Tibial artery (tissue), 4 donors: ENCODE data around the gene TRPM3.

Experiments used
- DNase-seq, 2 donors: peaks; one replicate each; pipeline ENCODE4 v3.0.0-alpha.2; 2019
- H3K27ac ChIP-seq, 2 donors: fragments of 200-600 bp; sonication (generic) in 1 of 2; 1 replicate in 1 of 2; 2 replicates in 1 of 2; pipeline ENCODE4 v1.5.1; 2018 to 2019; ENCODE audit warnings: mild to moderate bottlenecking in 1 of 2
- H3K27me3 ChIP-seq, 2 donors: fragments of 200-600 bp; sonication (generic) in 1 of 2; one replicate each; pipeline versions ENCODE4 v1.5.1 to v1.6.0; 2016 to 2019
- H3K36me3 ChIP-seq, 3 donors: fragments of 200-600 bp; sonication (generic) in 2 of 3; one replicate each; pipeline ENCODE4 v1.5.1; 2016 to 2019; ENCODE audit warnings: mild to moderate bottlenecking in 2 of 3
- H3K4me1 ChIP-seq, 4 donors: fragments of 200-600 bp; sonication (generic) in 2 of 4; 1 replicate in 3 of 4; 2 replicates in 1 of 4; pipeline ENCODE4 v1.5.1; 2016 to 2019
- H3K4me3 ChIP-seq, 2 donors: fragments of 200-600 bp; sonication (generic) in 1 of 2; 1 replicate in 1 of 2; 2 replicates in 1 of 2; pipeline ENCODE4 v1.5.1; 2018 to 2019; ENCODE audit warnings: mild to moderate bottlenecking in 2 of 2
- H3K9me3 ChIP-seq, 3 donors: fragments of 200-600 bp; sonication (generic) in 1 of 3; one replicate each; pipeline ENCODE4 v1.5.1; 2016 to 2019
- CTCF ChIP-seq, 2 experiments: fragments of 200-600 bp in 1 of 2; fragments of 450-650 bp in 1 of 2; IDR thresholded peaks; one replicate each; pipeline ENCODE4 v1.5.1; 2017 to 2019; ENCODE audit warnings: antibody characterized with exemption in 2 of 2, mild to moderate bottlenecking in 1 of 2, moderate library complexity in 1 of 2
- intact Hi-C: fragments of 100-400 bp; cut with DNase I; formaldehyde crosslinking; loops from one replicate; pipeline ENCODE4 v1.15.0; 2023; ENCODE audit warnings: low total_unique reads

Gene TRPM3

GRCh38 chr9:70940605-70941004 is 180.8 kb downstream of the TRPM3 start:
- Histone ChIP-seq H3K9me3 (no peaks in the 10 kb centered on the region), H3K36me3 (no peaks in the 10 kb centered on the region), H3K27me3 (no peaks in the 10 kb centered on the region), H3K27ac (no peak overlapping the region), H3K4me1 (peaks cover 0 to 7% (median 0%) of the 10 kb centered on the region in 4 donors), H3K4me3 (no peak overlapping the region)
- no peak for DNase-seq
- TF ChIP-seq CTCF (IDR thresholded peaks at IDR 0.05), result no peak
- intact Hi-C loops, result no loop called here

- no peak overlapping the region for H3K4me3 ChIP-seq
- intact Hi-C loops, result no loop called here
- H3K36me3 ChIP-seq, result no peaks in the 10 kb centered on the region
- H3K4me1 ChIP-seq, result peaks cover 0 to 20% (median 0%) of the 10 kb centered on the region in 4 donors
- no peaks in the 10 kb centered on the region for H3K9me3 ChIP-seq
- no peak for DNase-seq
- H3K27me3 ChIP-seq, result no peaks in the 10 kb centered on the region
- no peak for TF ChIP-seq CTCF (IDR thresholded peaks at IDR 0.05)
- H3K27ac ChIP-seq, result no peak overlapping the region
Observed at GRCh38 chr9:70936536-70936935, 184.9 kb downstream of the TRPM3 start.

DNA sequence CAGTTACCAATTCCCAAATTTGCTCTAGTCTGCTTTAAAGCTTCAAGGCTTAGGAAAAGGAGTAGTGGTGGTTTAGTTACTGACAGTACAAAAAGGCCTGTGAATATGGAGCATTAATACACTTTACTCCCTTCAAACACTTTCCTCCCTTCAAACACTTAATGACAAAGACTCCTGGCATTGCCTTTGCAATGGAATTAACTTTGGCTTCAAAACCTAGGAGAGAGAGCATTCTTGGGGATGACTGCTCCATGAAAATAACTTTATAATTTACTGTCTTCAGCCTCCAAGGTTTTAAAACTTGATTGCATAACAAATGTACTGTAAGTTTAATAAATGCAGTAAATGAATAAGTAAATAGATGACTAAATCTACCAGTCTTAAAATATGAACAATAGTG is 185.6 kb downstream of the TRPM3 start:
- H3K36me3 ChIP-seq, result no peaks in the 10 kb centered on the region
- H3K27ac ChIP-seq, result no peak overlapping the region
- H3K27me3 ChIP-seq, result no peaks in the 10 kb centered on the region
- no peaks in the 10 kb centered on the region for H3K9me3 ChIP-seq
- intact Hi-C loops, result no loop called here
- H3K4me3 ChIP-seq, result no peak overlapping the region
- no peak for TF ChIP-seq CTCF (IDR thresholded peaks at IDR 0.05)
- no peak for DNase-seq
- H3K4me1 ChIP-seq, result peaks cover 0 to 20% (median 0%) of the 10 kb centered on the region in 4 donors

- TF ChIP-seq CTCF (IDR thresholded peaks at IDR 0.05), result no peak
- H3K27ac ChIP-seq, result no peak overlapping the region
- H3K36me3 ChIP-seq, result no peaks in the 10 kb centered on the region
- intact Hi-C loops, result no loop called here
- H3K27me3 ChIP-seq, result no peaks in the 10 kb centered on the region
- H3K9me3 ChIP-seq, result no peaks in the 10 kb centered on the region
- no peak for DNase-seq
- H3K4me3 ChIP-seq, result no peak overlapping the region
- H3K4me1 ChIP-seq, result peaks cover 0 to 20% (median 0%) of the 10 kb centered on the region in 4 donors
Observed at GRCh38 chr9:70934642-70935041, 186.8 kb downstream of the TRPM3 start.

- no peak for TF ChIP-seq CTCF (IDR thresholded peaks at IDR 0.05)
- Histone ChIP-seq H3K4me3 (no peak overlapping the region), H3K36me3 (no peaks in the 10 kb centered on the region), H3K4me1 (peaks cover 0 to 20% (median 0%) of the 10 kb centered on the region in 4 donors), H3K27me3 (no peaks in the 10 kb centered on the region), H3K27ac (no peak overlapping the region), H3K9me3 (no peaks in the 10 kb centered on the region)
- intact Hi-C loops, result no loop called here
- DNase-seq, result no peak
Observed at GRCh38 chr9:70933321-70933720, 188.1 kb downstream of the TRPM3 start.

DNA sequence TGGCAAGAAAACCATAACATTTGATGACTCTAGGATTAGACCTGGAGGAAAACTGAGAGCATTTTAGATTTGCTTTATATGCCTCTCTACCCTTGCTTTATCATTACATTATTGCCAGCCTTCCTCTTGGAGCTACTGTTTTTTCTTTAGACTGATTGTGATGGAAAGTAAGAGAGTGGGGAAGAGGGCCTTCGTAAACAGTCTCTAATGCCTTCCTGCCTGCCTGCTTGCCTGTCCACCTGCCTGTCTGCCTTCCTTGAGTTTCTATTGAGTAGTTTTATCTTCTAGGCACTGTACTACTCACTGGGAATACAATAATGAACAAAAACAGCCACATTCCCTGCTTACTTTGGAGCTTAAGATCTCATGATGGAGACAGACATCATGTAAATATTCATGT is 189.3 kb downstream of the TRPM3 start:
- peaks cover 0 to 20% (median 0%) of the 10 kb centered on the region in 4 donors for H3K4me1 ChIP-seq
- H3K27ac ChIP-seq, result no peak overlapping the region
- H3K36me3 ChIP-seq, result no peaks in the 10 kb centered on the region
- no peaks in the 10 kb centered on the region for H3K9me3 ChIP-seq
- DNase-seq, result no peak
- no peaks in the 10 kb centered on the region for H3K27me3 ChIP-seq
- intact Hi-C loops, result no loop called here
- no peak for TF ChIP-seq CTCF (IDR thresholded peaks at IDR 0.05)
- no peak overlapping the region for H3K4me3 ChIP-seq
